HCT116 (cell line): Measurements from ENCODE around the gene ZNF331.
"Not testable (repeated sequence)": the region's sequence is repeated elsewhere in the genome, so short reads cannot be mapped to it uniquely, and the experiment has no call there.

Source experiments
- ATF3 ChIP-seq: IDR thresholded peaks from 2 replicates; pipeline ENCODE4 v1.6.1; 2012
- CEBPB ChIP-seq: IDR thresholded peaks from 2 replicates; pipeline ENCODE4 v1.6.1; 2012; ENCODE audit warnings: low read depth
- EZH2 ChIP-seq: fragments of 200-600 bp; sonication (generic); IDR thresholded peaks from 2 replicates; pipeline ENCODE4 v1.6.1; 2017; ENCODE audit warnings: antibody characterized with exemption, mixed run types
- EZH2phosphoT487 ChIP-seq: fragments of 200-600 bp; IDR thresholded peaks from 2 replicates; pipeline ENCODE4 v1.6.1; 2018; ENCODE audit warnings: antibody characterized with exemption, borderline replicate concordance
- MAX ChIP-seq: IDR thresholded peaks from 2 replicates; pipeline ENCODE4 v1.6.1; 2012
- POLR2A ChIP-seq: IDR thresholded peaks from 2 replicates; pipeline ENCODE4 v1.7.0; 2011; ENCODE audit warnings: borderline replicate concordance; ENCODE audit not compliant: insufficient read depth, insufficient read length; ENCODE audit errors: extremely low read depth
- POLR2AphosphoS5 ChIP-seq: IDR thresholded peaks from 2 replicates; pipeline ENCODE4 v1.6.1; 2011; ENCODE audit warnings: mild to moderate bottlenecking, low read depth, low read length, moderate library complexity
- RAD21 ChIP-seq: IDR thresholded peaks from 2 replicates; pipeline ENCODE4 v1.6.1; 2012; ENCODE audit warnings: low read depth, mild to moderate bottlenecking
- SP1 ChIP-seq: IDR thresholded peaks from 2 replicates; pipeline ENCODE4 v1.6.1; 2012; ENCODE audit warnings: low read depth
- SRF ChIP-seq: IDR thresholded peaks from 2 replicates; pipeline ENCODE4 v1.6.1; 2012; ENCODE audit warnings: low read depth
- ZBTB33 ChIP-seq: IDR thresholded peaks from 2 replicates; pipeline ENCODE4 v1.6.1; 2011; ENCODE audit warnings: mild to moderate bottlenecking, low read length, moderate library complexity; ENCODE audit not compliant: insufficient replicate concordance; ENCODE audit errors: extremely low read depth
- TF ChIP-seq, protein P1 (sequence below), 3 experiments: fragments of 200-600 bp in 1 of 3; sonication (generic) in 1 of 3; IDR thresholded peaks in 2 of 3; conservative IDR thresholded peaks in 1 of 3; 2 replicates each; pipeline ENCODE4 v1.5.1; 2012 to 2017; ENCODE audit warnings: low read depth in 2 of 3, low read length in 2 of 3, antibody characterized with exemption in 1 of 3, borderline replicate concordance in 1 of 3, control low read depth in 1 of 3, mild to moderate bottlenecking in 1 of 3, mixed read lengths in 1 of 3, mixed run types in 1 of 3, moderate library complexity in 1 of 3; ENCODE audit not compliant: insufficient read depth in 1 of 3
- TF ChIP-seq, protein P2 (sequence below): IDR thresholded peaks from 2 replicates; pipeline ENCODE4 v1.6.1; 2012; ENCODE audit warnings: low read depth

GRCh38 chr19:53498024-53498395 lies 39.9 kb upstream of the ZNF331 start:
- not testable (repeated sequence) for TF ChIP-seq SRF, SP1, RAD21, POLR2AphosphoS5, EZH2, POLR2A, EZH2phosphoT487, CEBPB, MAX, ATF3, ZBTB33
- TF ChIP-seq, protein P1, sequence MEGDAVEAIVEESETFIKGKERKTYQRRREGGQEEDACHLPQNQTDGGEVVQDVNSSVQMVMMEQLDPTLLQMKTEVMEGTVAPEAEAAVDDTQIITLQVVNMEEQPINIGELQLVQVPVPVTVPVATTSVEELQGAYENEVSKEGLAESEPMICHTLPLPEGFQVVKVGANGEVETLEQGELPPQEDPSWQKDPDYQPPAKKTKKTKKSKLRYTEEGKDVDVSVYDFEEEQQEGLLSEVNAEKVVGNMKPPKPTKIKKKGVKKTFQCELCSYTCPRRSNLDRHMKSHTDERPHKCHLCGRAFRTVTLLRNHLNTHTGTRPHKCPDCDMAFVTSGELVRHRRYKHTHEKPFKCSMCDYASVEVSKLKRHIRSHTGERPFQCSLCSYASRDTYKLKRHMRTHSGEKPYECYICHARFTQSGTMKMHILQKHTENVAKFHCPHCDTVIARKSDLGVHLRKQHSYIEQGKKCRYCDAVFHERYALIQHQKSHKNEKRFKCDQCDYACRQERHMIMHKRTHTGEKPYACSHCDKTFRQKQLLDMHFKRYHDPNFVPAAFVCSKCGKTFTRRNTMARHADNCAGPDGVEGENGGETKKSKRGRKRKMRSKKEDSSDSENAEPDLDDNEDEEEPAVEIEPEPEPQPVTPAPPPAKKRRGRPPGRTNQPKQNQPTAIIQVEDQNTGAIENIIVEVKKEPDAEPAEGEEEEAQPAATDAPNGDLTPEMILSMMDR (IDR thresholded peaks at IDR 0.05 in 2 of 3, conservative IDR thresholded peaks at IDR 0.05 in 1 of 3; ENCODE audit: borderline replicate concordance in 1 of 3, insufficient read depth in 1 of 3, low read depth in 2 of 3, low read length in 2 of 3), result not testable (repeated sequence)
- TF ChIP-seq, protein P2, sequence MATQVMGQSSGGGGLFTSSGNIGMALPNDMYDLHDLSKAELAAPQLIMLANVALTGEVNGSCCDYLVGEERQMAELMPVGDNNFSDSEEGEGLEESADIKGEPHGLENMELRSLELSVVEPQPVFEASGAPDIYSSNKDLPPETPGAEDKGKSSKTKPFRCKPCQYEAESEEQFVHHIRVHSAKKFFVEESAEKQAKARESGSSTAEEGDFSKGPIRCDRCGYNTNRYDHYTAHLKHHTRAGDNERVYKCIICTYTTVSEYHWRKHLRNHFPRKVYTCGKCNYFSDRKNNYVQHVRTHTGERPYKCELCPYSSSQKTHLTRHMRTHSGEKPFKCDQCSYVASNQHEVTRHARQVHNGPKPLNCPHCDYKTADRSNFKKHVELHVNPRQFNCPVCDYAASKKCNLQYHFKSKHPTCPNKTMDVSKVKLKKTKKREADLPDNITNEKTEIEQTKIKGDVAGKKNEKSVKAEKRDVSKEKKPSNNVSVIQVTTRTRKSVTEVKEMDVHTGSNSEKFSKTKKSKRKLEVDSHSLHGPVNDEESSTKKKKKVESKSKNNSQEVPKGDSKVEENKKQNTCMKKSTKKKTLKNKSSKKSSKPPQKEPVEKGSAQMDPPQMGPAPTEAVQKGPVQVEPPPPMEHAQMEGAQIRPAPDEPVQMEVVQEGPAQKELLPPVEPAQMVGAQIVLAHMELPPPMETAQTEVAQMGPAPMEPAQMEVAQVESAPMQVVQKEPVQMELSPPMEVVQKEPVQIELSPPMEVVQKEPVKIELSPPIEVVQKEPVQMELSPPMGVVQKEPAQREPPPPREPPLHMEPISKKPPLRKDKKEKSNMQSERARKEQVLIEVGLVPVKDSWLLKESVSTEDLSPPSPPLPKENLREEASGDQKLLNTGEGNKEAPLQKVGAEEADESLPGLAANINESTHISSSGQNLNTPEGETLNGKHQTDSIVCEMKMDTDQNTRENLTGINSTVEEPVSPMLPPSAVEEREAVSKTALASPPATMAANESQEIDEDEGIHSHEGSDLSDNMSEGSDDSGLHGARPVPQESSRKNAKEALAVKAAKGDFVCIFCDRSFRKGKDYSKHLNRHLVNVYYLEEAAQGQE, result not testable (repeated sequence)
